GM19328 (cell line): Measurements from ENCODE around the gene EBF3.
"Not testable (repeated sequence)": the region's sequence is repeated elsewhere in the genome, so short reads cannot be mapped to it uniquely, and the experiment has no call there.

Experiments used
- ATAC-seq: cut with Tn5 transposase; IDR thresholded peaks from one replicate; pipeline ENCODE4 v1.9.1; 2021; ENCODE audit warnings: mild to moderate bottlenecking, moderate library complexity; ENCODE audit not compliant: unreplicated experiment

EBF3 gene

DNA sequence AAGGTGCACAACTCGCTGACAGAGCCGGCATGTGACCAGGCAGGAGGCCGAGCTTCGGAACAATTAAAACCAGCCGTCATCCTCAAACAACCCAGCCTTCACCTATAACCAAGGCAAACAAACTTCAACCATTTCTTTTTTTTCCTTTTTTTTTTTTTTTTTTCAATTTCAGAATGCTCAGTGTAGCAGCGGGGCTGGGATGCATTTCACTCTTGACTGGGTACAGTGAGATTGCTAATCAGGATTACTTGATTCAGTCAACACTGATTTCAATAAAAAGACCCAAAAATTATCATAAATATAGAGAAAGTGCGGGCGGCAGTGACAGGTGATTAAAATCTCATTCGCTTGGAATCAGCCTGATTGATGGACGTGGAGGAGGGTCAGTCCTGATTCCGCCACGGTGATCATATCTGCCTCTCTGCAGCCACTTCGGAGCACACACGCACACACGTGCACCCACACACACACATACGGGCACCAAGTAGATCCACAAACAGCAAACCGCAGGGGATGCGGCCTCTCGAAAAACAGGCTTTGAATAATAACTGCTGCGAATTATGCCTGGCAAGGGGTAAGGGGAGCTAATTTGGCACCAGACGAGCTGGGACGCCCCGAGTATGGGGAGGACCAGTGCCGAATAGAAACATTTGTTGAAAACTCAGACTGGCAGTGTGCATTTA, 31.2 kb downstream of the EBF3 start:
- ATAC-seq: no peak

DNA sequence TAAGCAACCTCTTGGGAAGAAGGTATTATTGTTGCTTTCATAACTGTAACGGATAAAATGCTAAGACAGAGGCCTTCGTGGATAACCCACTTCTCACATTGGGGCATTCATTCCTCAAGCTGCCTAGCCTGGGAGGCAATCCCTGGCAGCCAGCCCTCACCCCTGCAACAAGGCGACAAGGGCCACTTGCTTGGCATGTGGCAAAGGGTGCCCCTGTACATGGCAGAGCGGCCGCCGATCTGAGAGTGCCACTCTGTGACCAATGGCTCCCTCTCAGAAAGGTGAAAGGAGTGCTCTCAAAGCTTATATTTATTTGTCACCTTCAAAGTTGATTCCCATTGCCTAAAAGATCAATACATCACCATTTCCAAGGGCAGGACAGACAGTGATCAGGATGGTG, 31.9 kb downstream of the EBF3 start:
- no peak for ATAC-seq

DNA sequence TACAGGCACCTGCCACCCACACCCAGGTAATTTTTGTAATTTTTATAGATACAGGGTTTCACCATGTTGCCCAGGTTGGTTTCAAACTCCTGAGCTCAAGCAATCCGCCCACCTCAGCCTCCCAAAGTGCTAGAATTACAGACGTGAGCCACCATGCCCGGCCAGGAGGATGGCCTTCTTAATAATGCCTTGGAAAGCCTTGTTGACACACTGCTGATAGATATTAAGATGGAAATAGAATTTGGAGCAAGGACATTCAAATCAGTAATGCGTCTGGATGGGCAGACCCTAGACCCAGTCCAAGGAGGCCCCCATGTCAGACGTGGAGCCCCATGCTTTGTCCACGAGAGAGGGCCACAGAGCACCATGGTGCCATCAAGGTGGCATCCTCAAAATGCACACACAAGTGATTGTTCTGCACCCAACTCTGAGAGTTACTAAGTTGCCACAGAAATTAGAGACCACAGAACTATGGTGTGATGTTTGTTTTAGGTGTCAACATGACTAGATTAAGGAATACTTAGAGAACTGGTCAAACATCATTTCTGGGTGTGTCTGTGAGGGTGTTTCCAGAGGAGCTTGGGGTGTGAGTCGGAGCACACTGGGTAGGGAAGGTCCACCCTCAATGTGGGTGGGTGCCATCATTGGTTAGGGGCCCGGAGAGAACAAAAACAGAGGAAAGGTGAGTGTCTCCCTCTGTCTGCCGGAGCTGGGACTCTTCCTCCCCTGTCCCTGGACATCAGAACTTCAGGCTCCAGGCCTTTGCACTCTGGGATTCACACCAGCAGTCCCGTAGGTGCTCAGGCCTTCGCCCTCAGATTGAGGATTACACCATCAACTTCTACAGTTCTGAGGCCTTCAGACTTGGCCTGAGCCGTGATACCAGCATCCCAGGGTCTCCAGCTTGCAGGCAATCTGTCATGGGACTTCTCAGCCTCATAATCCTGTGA, 34.5 kb downstream of the EBF3 start:
- ATAC-seq: no peak

DNA sequence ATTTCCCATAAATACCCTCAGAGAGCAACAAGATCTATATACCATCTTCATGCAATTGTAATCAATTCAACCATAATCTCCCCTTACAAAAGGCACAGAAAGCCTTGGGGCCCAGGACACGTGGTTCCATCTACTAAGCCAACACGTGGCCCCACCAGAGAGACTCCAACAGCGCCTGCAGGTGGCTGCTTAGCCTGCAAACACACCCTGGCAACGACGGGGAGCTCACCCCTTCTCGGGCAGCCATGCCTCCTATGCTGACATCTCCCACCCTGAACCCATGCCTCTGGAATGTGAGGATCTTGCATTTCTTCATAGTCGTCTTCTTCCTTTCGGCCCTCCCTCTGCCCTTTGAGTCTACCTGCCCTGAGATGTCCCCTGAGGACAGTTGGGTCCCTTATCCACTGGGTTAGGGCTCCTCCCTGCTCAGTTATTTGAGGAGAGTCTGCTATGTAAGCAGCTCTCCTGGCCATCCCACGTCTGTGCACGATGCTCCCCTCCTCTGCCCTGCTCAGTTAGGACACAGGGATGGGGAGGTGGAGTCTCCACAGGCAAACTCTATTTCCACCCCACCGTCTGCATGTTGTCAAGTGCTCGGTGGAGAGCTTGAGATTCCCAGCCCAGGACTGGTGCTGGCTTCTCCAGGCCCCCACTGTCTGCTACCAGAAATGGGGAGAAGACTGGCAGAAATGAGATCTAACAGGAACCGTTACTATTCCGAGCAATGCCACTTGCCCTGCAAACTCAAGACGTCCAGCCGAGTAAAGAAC, 36.5 kb downstream of the EBF3 start:
- ATAC-seq: no peak

DNA sequence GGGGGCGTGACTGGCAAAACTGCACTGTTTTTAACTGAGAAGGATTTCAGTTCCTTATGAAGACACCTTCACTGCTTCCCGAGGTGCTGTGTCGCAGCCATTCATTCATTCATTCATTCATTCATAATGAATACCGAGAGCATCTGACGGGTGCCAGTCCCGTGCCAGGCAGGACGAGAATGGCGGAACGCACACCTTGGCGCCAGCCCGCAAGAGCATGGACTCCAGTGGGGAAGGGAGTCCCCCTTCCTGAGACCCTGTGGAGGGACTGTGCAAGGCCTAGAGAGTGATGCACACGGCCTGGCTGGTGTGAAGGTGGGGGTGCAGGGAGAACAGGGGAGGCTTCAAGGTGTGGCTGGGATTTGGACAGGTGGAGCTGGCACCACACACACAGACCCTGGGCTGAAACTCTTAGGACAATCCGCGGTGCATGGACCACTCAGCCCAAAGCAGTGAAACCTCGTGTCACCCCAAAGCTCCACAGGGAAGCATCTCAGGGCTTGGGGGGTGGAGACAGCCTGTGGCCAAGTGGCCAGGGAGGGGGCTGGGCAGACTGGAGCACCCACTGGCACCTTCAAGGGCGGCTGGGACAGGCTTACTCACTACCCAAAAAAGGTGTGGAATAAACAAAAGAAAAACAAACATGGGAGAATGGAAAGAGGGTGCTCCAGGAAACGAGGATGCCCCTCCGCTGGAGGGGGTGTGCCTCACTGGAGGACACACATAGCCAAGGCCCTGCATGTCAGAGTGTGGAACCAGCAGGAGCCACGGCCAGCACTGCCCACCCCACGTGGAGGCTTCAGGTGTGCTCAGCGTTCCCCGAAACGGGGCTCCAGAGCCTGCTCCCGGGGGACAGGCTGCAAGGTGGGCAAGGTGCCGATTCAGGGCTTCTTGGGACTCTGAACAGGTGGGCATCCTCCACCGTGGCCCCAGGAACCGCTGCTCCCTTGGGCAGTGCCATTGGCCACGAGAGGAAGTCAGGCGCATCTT, 37.7 kb downstream of the EBF3 start:
- ATAC-seq: no peak

DNA sequence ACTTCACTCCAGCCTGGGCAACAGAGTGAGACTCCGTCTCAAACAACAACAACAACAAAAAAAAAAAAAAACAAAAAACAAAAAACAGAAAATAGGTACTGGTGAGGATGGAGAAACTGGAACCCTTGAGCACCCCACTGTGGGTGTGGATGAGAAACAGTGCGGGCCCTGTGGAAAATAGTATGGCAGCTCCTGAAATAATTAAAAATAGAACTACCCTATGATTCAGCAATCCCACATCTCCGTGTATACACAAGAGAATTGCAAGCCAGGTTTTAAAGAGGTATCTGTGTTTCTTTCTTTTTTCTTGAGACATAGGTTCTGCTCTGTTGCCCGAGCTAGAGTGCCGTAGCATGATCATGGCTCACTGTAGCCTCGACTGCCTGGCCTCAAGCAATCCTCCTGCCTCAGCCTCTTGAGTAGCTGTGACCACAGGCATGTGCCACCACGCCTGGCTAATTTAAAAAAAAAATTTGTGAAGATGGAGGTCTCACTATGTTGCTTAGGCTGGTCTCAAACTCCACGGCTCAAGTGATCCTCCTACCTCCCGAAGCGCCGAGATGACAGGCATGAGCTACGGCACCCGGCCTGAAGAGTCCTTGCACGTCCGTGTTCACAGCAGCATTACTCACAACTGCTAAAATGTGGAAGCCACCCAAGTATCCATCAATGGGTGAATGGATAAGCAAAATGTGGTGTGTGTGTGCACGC, 39.5 kb downstream of the EBF3 start:
- no peak for ATAC-seq

DNA sequence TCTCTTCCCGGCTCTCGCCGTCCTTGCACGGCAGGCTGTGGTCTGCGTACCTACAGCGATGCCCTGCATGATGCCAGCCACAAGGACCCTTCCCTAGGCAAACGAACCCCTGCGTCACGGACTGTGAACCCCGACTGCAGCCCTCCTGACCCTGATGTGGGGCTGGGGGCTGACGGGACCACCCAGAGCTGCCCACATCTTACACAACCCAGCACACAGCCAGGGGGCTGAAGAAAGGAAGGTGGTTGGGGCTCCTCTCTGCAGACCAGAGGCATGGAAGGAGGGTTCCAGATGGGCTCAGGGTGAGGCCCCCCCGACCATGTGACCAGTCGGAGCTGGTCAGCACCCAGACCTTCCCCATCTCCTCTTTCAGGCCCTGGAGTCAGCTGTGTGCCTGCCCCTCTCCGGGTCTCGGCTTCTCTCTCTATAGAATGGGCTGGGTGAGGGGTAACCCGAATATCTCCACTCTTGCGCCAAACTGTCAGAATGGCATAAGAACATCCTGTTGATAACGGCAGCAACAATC, 41.4 kb downstream of the EBF3 start:
- ATAC-seq: no peak

DNA sequence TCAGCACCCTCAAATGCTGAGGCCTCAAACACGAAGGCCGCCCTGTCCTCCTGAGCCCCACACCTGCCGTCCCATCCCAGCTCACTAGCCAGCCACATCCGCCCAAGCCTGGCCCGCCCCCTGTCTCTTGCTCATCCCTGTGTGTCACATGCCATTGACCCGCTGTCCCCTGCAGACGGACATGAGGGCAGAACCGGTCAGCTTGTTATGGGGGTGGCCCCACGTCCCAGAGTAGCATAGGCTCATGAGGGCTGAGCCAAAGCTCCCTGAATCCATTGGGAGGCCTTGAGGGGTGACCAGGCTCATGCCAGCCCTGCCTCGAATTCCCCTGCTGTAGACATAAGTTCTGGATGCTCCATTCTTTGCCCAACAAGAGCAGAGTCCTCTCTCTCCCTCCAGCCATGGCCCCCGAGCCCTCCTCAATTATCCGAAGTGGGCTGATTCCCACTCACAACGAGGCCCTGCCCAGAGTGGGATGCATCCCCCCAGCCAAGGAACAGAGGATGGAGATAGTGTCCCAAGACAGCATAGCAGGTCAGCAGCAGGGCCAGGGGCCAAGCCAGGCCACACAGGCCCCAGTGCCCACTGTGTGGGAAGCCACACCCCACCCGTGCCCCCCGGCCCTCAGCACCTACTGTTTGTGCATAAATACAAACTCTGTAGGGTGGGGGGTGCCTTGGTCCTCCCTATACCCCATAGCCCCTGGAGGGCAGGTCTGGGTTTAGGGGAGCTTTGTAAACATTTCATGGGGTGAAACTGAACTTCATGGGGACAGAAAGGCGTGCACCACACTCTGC, 42.1 kb downstream of the EBF3 start:
- ATAC-seq: no peak

DNA sequence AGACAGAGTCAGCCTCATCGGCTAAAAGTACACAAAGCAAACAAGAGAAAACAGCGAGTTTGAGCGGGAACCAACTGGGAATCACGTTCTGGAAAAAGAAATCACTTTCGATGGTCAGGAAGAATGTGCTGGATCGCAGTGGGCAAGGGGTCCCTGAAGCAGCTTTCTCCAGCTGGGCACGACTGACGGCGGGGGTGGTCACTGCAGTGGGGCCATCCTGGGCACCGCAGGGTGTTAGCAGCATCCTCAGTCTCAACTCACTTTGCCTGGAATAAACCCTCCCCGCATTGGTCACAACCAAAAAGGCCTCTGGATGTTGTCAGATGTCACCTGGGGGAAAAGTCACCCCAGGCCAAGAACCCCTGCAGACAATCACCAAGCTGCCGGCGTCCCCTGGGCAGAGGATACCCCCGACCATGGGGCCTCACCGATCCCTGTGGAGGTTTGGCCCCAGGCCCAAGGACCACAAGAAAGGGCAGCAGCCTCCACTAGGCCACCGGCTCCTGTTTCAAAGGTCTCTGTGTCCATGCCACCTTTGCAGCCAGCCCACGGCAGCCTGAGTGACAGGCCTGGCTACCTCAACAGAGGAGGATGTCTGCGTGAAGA, 42.9 kb downstream of the EBF3 start:
- ATAC-seq: no peak

DNA sequence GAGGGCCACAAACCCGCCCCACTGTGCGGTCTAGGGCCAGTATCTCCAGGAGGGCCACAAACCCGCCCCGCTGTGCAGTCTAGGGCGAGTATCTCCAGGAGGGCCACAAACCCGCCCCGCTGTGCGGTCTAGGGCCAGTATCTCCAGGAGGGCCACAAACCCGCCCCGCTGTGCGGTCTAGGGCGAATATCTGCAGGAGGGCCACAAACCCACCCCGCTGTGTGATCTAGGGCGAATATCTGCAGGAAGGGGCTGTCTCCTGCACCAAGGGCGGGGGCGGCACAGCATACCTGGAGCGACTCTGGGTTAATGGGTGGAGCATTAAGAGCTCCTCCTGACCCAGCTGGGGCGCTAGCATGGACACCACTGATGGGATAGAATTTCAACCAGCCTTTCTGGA, 43.9 kb downstream of the EBF3 start:
- not testable (repeated sequence) for ATAC-seq

DNA sequence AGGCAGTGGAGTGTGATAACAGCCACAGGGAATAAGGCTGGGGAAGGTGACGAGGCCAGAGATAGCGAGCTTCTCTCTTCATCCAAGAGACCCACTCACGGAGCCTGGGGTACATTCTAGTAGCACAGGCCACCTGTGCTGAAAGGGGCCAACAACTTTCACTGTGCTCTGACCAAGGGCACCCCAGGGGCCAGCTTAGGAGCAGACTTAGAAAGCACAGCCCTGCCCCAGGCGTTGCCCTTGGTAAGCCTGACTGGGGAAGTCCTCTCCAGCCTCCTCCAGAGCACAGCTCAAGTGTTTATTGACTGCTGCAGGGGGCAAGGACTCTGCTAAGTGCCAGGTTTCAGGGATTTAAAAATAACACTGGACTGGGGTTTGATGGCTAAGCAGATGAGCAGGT, 44.7 kb downstream of the EBF3 start:
- no peak for ATAC-seq

DNA sequence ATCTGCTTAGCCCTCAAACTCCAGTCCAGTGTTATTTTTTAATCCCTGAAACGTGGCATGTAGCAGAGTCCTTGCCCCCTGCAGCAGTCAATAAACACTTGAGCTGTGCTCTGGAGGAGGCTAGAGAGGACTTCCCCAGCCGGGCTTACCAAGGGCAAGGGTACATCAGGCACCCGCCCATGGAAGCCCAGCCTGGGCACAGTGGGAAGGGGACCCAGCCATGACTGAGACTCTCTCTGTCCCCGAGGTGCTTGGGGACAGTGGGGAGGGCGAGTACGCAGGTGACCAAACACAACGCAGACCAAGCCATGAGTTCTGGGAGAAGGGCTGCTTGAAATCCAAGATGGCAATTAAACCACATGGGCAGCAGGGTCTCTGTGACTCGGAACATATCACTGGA, 45.2 kb downstream of the EBF3 start:
- ATAC-seq: no peak

DNA sequence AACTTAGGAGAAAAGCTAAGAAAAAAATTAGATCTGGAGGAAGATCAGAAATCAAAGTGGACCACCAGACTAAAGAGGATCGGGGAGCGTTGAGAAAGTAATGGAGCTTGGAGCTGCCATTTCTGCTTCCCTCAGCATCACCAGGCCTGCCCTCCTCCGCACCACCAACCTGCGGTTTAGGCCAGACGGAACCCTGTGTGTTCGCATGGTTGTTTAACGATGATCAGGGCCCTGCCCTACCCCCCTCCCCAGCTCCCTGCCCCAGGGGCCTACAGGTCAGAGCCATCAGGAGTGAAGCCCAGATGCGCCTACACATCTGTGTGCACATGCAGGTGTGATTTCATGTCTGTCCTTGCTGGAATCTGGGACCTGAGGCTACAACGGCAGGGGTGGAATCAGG, 45.7 kb downstream of the EBF3 start:
- no peak for ATAC-seq

DNA sequence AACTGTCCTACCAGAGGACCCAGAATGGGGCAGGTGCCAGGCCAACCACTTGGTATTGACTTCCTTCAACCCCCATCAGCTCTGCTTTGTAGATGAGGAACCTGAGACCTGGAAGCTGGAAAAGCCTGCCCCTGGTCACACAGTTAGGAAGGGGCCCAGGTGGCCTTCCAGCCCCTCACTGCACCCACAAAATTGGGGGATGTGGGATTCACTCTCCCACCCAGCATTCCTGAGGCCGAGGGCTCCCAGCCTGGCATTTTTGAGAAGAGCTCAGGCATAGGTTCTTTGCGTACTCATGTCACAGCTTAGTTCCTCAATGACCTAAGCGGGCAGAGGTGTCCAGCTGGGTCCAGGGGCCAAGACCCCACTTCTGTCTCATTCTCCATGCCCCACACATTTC, 46.1 kb downstream of the EBF3 start:
- no peak for ATAC-seq

DNA sequence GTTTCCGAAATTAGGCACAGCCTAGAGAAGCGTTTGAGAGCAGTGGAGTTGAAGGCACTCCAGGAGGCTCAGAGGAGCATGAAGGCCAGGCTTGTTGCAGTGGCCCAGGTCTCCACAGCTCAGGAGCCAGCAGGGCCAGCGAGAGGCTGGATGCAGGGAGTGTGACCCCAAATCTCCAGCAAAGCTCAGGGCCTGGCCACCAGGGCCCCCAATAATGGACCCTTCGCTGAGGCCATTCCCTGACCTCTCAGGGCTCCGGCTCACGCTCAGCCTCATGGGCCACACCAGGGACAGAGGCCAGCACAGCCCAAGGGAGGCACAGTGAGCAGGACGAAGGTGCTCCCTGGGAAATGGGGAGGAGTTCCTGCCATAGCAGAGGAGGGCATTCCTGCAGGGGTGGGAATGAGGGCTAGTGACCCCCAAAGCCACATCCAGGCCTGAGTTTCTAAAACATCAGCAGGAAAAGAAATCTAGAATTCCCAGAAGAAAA, 47.5 kb downstream of the EBF3 start:
- no peak for ATAC-seq

DNA sequence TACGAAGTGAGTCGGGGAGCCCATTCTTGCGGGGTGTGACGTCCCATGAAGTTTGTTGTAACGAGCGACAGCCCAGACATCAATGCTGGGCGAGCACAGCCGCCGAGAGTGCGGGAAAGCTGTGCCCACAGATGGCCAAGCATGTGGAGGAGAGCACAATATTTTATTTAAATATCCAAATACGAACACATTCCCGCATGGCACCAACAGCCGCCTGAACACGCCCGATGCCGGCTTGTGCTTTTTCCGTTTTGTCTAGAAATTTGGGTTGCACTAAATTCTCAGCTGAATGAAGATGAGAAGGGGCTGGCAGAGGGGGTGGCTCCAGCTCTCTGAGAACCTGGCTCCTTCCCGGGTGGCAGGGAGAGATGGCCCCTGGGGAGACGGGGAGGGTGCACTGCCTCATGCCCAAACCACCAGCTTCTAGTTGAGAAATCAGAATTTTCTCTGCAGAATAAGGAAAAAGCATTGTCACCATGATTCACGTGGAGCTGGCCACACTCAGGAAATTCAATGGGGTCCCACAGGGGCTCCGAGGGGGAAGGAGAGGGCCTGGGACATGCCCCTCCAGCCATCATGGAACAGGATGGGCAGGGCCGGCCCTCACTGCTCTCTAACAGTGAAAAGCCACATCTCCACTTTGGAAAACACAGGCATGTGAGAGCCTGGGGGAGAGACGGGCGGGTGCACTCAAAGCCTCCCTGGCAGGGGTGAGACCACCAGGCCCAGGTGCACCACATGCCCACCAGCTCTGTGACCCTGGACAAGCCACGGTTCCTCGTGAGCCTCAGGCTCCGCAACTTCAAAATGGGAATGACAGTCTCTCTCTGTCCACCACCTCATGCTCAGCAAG, 48.3 kb downstream of the EBF3 start:
- ATAC-seq: no peak

DNA sequence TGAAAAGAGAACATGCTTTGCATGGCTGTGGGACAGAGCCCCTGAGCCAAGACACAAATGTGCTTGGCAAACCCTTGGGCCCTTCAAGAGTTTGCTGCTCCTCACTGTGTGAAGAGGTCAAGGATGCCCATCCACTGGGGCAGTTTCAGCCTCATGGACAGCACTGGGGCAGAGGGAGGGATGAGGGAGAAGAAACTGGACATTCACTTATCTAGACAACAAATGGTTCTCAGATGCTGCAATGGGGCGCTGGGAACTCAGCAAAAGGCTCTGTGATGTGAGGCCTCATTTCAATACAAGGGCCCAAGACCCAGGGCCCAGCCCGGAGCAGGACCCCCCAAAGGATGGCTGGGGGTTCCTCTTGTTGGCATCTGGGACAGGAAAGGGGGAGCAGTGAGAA, 49.1 kb downstream of the EBF3 start:
- ATAC-seq: no peak
